Fibroblast of lung (primary cell): ENCODE results near the gene NDUFAF4. TPM values are rescaled to one million over a fixed set of nuclear protein-coding genes. Genes with fewer than 3 reads are reported as not detected.

Experiments used
- DNase-seq, 2 donors: peaks; one replicate each; pipeline versions ENCODE4 v3.0.0 to v3.0.0-alpha.2; 2010; ENCODE audit warnings: low read depth in 2 of 2
- H2AFZ ChIP-seq: 2 replicates; pipeline ENCODE4 v1.5.1; 2012; ENCODE audit warnings: low read length, control low read depth, inconsistent platforms
- H3K27ac ChIP-seq: 2 replicates; pipeline ENCODE4 v1.5.1; 2011; ENCODE audit warnings: low read length, control low read depth; ENCODE audit not compliant: insufficient read depth
- H3K27me3 ChIP-seq: 2 replicates; pipeline ENCODE4 v1.5.1; 2011; ENCODE audit warnings: mild to moderate bottlenecking, low read length; ENCODE audit not compliant: control insufficient read depth, insufficient read depth
- H3K36me3 ChIP-seq: 2 replicates; pipeline ENCODE4 v1.5.1; 2011; ENCODE audit warnings: low read length; ENCODE audit not compliant: control insufficient read depth, insufficient read depth
- H3K4me1 ChIP-seq: 2 replicates; pipeline ENCODE4 v1.5.1; 2011; ENCODE audit warnings: low read length; ENCODE audit not compliant: control insufficient read depth, insufficient read depth; ENCODE audit errors: extremely low read depth
- H3K4me2 ChIP-seq: 2 replicates; pipeline ENCODE4 v1.5.1; 2011; ENCODE audit warnings: low read length, control low read depth; ENCODE audit not compliant: insufficient read depth; ENCODE audit errors: extremely low read depth
- H3K4me3 ChIP-seq, 4 experiments: fragments of 200-600 bp in 1 of 4; sonication (generic) in 1 of 4; replicated peaks in 1 of 4; 2 replicates each; pipeline ENCODE4 v1.5.1; 2011 to 2016; ENCODE audit warnings: low read length in 4 of 4, low read depth in 3 of 4, mild to moderate bottlenecking in 3 of 4, control low read depth in 2 of 4, inconsistent platforms in 1 of 4, mixed read lengths in 1 of 4; ENCODE audit not compliant: insufficient read depth in 1 of 4; ENCODE audit errors: control extremely low read depth in 1 of 4
- H3K79me2 ChIP-seq: 2 replicates; pipeline ENCODE4 v1.5.1; 2012; ENCODE audit warnings: mild to moderate bottlenecking, low read length, inconsistent platforms; ENCODE audit not compliant: control insufficient read depth, insufficient read depth
- H3K9ac ChIP-seq: 2 replicates; pipeline ENCODE4 v1.5.1; 2011; ENCODE audit warnings: mild to moderate bottlenecking, low read length, control low read depth; ENCODE audit not compliant: insufficient read depth
- H3K9me3 ChIP-seq: 2 replicates; pipeline ENCODE4 v1.5.1; 2012; ENCODE audit warnings: low read depth, low read length; ENCODE audit not compliant: control insufficient read depth, insufficient read depth
- H4K20me1 ChIP-seq: 2 replicates; pipeline ENCODE4 v1.5.1; 2011; ENCODE audit warnings: low read length; ENCODE audit not compliant: control insufficient read depth, insufficient read depth; ENCODE audit errors: extremely low read depth
- CTCF ChIP-seq, 2 donors: IDR thresholded peaks in 1 of 2; conservative IDR thresholded peaks in 1 of 2; 1 replicate in 1 of 2; 2 replicates in 1 of 2; pipeline ENCODE4 v1.5.1; 2011 to 2012; ENCODE audit warnings: low read length in 2 of 2, control low read depth in 1 of 2, inconsistent platforms in 1 of 2, low read depth in 1 of 2, mild to moderate bottlenecking in 1 of 2
- EZH2 ChIP-seq: IDR thresholded peaks from 2 replicates; pipeline ENCODE4 v1.5.1; 2012; ENCODE audit warnings: low read length, control low read depth, mild to moderate bottlenecking; ENCODE audit errors: missing control alignments
- polyA plus RNA-seq, 2 donors: library from polyadenylated mRNA; depleted of rRNA in 1 of 2; stranded (reverse) in 1 of 2; unstranded in 1 of 2; fragments of >200 nt; gene quantifications; 2 replicates each; pipeline ENCODE4 v1.2.1, GENCODE V29; 2011 to 2012; ENCODE audit warnings: missing spikeins in 1 of 2
- total RNA-seq: library from RNA; depleted of rRNA; stranded (reverse); fragments of >200 nt; gene quantifications from 2 replicates; pipeline ENCODE4 v1.2.1, GENCODE V29; 2014

NDUFAF4 gene
- total and polyA plus RNA-seq, 2 donors (not counting 1 experiment from before 2014, with no cell fraction given): 8.1 to 25.9 TPM

DNA sequence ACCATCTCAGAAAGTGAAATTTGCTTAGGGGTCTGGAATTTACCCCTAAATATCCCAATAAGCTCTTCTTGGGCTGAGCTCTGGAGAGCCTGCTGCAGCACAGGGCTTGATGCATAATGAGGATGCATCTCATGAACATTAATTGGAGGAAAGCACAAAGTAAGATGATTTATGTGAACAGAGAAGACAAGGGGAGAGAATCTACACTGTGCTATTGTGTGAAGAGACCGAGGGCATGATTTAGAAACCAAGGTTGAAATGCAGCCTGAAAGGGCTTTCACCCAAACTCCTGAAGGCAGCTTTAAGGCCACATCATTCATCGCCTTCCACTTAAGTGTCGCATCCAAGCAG is 32.7 kb downstream of the NDUFAF4 start:
- Histone ChIP-seq H3K4me3 (no peak overlapping the region), H2AFZ (no peak overlapping the region), H3K4me2 (no peak overlapping the region), H3K79me2 (no peaks in the 10 kb centered on the region), H3K27me3 (no peaks in the 10 kb centered on the region), H3K4me1 (no peaks in the 10 kb centered on the region), H4K20me1 (no peaks in the 10 kb centered on the region), H3K9ac (no peak overlapping the region), H3K36me3 (no peaks in the 10 kb centered on the region), H3K9me3 (no peaks in the 10 kb centered on the region), H3K27ac (no peak overlapping the region)
- TF ChIP-seq CTCF (conservative IDR thresholded peaks at IDR 0.05 in 1 of 2, IDR thresholded peaks at IDR 0.05 in 1 of 2; ENCODE audit: low read depth in 1 of 2, low read length in 2 of 2) (no peak), EZH2 (no peak)
- no peak for DNase-seq

- no peak overlapping the region for H3K4me2 ChIP-seq
- no peaks in the 10 kb centered on the region for H3K27me3 ChIP-seq
- no peak overlapping the region for H3K9ac ChIP-seq
- no peaks in the 10 kb centered on the region for H4K20me1 ChIP-seq
- no peak for DNase-seq
- no peaks in the 10 kb centered on the region for H3K79me2 ChIP-seq
- H3K36me3 ChIP-seq: no peaks in the 10 kb centered on the region
- H3K27ac ChIP-seq: no peak overlapping the region
- TF ChIP-seq CTCF (conservative IDR thresholded peaks at IDR 0.05 in 1 of 2, IDR thresholded peaks at IDR 0.05 in 1 of 2; ENCODE audit: low read depth in 1 of 2, low read length in 2 of 2) (no peak), EZH2 (no peak)
- no peak overlapping the region for H3K4me3 ChIP-seq
- H2AFZ ChIP-seq: no peak overlapping the region
- H3K9me3 ChIP-seq: no peaks in the 10 kb centered on the region
- H3K4me1 ChIP-seq: no peaks in the 10 kb centered on the region
These were observed 33.3 kb downstream of the NDUFAF4 start for GRCh38 chr6:96864216-96865054.

DNA sequence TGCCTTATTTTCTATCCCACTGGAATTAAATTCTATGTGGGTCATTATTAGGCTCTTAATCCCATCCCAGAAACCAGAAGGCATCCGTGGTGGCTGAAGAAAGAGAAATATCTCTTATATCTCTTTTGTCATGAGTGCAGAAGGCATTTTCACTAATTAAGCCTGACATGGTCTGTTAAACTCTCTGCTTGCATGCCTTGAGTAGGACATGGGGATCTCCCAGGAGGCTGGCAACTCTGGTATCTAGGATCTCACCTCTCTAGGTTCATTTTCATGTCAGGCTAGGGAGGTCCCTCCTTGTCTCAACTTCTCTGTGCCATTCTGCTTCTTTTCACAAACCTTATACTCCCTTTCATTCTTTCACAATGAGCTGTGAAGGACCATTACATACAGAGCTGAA is 35.1 kb downstream of the NDUFAF4 start:
- no peak for TF ChIP-seq EZH2
- no peak for TF ChIP-seq CTCF (conservative IDR thresholded peaks at IDR 0.05 in 1 of 2, IDR thresholded peaks at IDR 0.05 in 1 of 2; ENCODE audit: low read depth in 1 of 2, low read length in 2 of 2)
- no peak for DNase-seq
- Histone ChIP-seq H3K27ac (no peak overlapping the region), H3K79me2 (no peaks in the 10 kb centered on the region), H3K36me3 (no peaks in the 10 kb centered on the region), H3K4me2 (no peak overlapping the region), H4K20me1 (no peaks in the 10 kb centered on the region), H3K9ac (no peak overlapping the region), H2AFZ (no peak overlapping the region), H3K27me3 (no peaks in the 10 kb centered on the region), H3K4me3 (no peak overlapping the region), H3K4me1 (no peaks in the 10 kb centered on the region), H3K9me3 (no peaks in the 10 kb centered on the region)
